CD4-positive, alpha-beta T cell treated with Interleukin-1 beta for 1 hour (primary cell): ENCODE data around the gene INTS3.
A peak's percentile ranks its signal among the peaks of the same experiment; 100 is the strongest.
"Not testable (repeated sequence)": the region's sequence is repeated elsewhere in the genome, so short reads cannot be mapped to it uniquely, and the experiment has no call there.

Experiments
- DNase-seq, 2 donors: peaks; one replicate each; pipeline ENCODE4 v3.0.0-alpha.2; 2020 to 2022

INTS3 gene

GRCh38 chr1:153711026-153711425 lies 16.8 kb upstream of the INTS3 start:
- no peak for DNase-seq

- DNase-seq, result not testable (repeated sequence)
Measured at GRCh38 chr1:153716211-153716610, 11.6 kb upstream of the INTS3 start.

- no peak for DNase-seq
Measured at GRCh38 chr1:153717330-153717729, 10.5 kb upstream of the INTS3 start.

GRCh38 chr1:153723687-153724086 lies 4.2 kb upstream of the INTS3 start:
- DNase-seq, result no peak

GRCh38 chr1:153724634-153725033 lies 3.2 kb upstream of the INTS3 start:
- DNase-seq, result not testable (repeated sequence)

- DNase-seq, result peak in 1 of 2 donors; percentile 27
Measured at GRCh38 chr1:153728305-153729066, 636 bp downstream of the INTS3 start.

GRCh38 chr1:153730468-153730988 lies 2.7 kb downstream of the INTS3 start:
- no peak for DNase-seq

GRCh38 chr1:153733970-153734369 lies 6.1 kb downstream of the INTS3 start:
- no peak for DNase-seq

- peak in 1 of 2 donors; percentile 20 for DNase-seq
Measured at GRCh38 chr1:153734396-153735089, 6.7 kb downstream of the INTS3 start.

- DNase-seq, result no peak
Measured at GRCh38 chr1:153735090-153735420, 7.2 kb downstream of the INTS3 start.

GRCh38 chr1:153741986-153742385 lies 14.1 kb downstream of the INTS3 start:
- no peak for DNase-seq

GRCh38 chr1:153742411-153743142 lies 14.7 kb downstream of the INTS3 start:
- peak in 1 of 2 donors; percentile 13 for DNase-seq

- no peak for DNase-seq
Measured at GRCh38 chr1:153745417-153745816, 17.6 kb downstream of the INTS3 start.

GRCh38 chr1:153746174-153746573 lies 18.3 kb downstream of the INTS3 start:
- no peak for DNase-seq

GRCh38 chr1:153748903-153749302 lies 21.1 kb downstream of the INTS3 start:
- no peak for DNase-seq

- peak; percentile 83 to 84 for DNase-seq
Measured at GRCh38 chr1:153749408-153750005, 21.7 kb downstream of the INTS3 start.

GRCh38 chr1:153750026-153750995 lies 22.5 kb downstream of the INTS3 start:
- no peak for DNase-seq

GRCh38 chr1:153752072-153752471 lies 24.2 kb downstream of the INTS3 start:
- DNase-seq, result no peak

GRCh38 chr1:153752571-153753195 lies 24.8 kb downstream of the INTS3 start:
- no peak for DNase-seq

- DNase-seq, result no peak
Measured at GRCh38 chr1:153754266-153754665, 26.4 kb downstream of the INTS3 start.

- DNase-seq, result no peak
Measured at GRCh38 chr1:153760440-153760839, 32.6 kb downstream of the INTS3 start.
